Small intestine (tissue), 7 donors: ENCODE measurements around the gene IL12RB1. TPM values are rescaled to one million over a fixed set of nuclear protein-coding genes. Genes with fewer than 3 reads are reported as not detected.
A peak's percentile ranks its signal among the peaks of the same experiment; 100 is the strongest.
"Not testable (repeated sequence)": the region's sequence is repeated elsewhere in the genome, so short reads cannot be mapped to it uniquely, and the experiment has no call there.

Experiments
- DNase-seq, 2 donors: peaks; one replicate each; pipeline versions ENCODE4 v3.0.0 to v3.0.0-alpha.2; 2013
- FAIRE-seq: peaks from 2 replicates; lab custom pipeline; 2012; peaks lifted over from hg19 to GRCh38; lab: Jason Lieb, UNC
- H3K27ac ChIP-seq, 3 donors: one replicate each; pipeline ENCODE4 v1.5.1; 2013; ENCODE audit warnings: low read length in 2 of 3, mild to moderate bottlenecking in 2 of 3, control low read depth in 1 of 3, inconsistent platforms in 1 of 3, low read depth in 1 of 3, moderate library complexity in 1 of 3
- H3K27me3 ChIP-seq, 3 donors: one replicate each; pipeline ENCODE4 v1.6.1; 2013; ENCODE audit warnings: low read length in 3 of 3, inconsistent platforms in 1 of 3; ENCODE audit not compliant: control insufficient read depth in 3 of 3, insufficient read depth in 3 of 3
- H3K36me3 ChIP-seq, 3 donors: one replicate each; pipeline ENCODE4 v1.6.1; 2013; ENCODE audit warnings: low read length in 3 of 3, inconsistent platforms in 1 of 3, low read depth in 1 of 3, mild to moderate bottlenecking in 1 of 3, moderate library complexity in 1 of 3; ENCODE audit not compliant: control insufficient read depth in 3 of 3, insufficient read depth in 2 of 3
- H3K4me1 ChIP-seq, 3 donors: one replicate each; pipeline ENCODE4 v1.6.1; 2013; ENCODE audit warnings: low read length in 2 of 3, inconsistent platforms in 1 of 3, low read depth in 1 of 3, mild to moderate bottlenecking in 1 of 3, moderate library complexity in 1 of 3; ENCODE audit not compliant: control insufficient read depth in 3 of 3, insufficient read depth in 2 of 3
- H3K4me3 ChIP-seq, 3 donors: one replicate each; pipeline ENCODE4 v1.5.1; 2013; ENCODE audit warnings: low read length in 3 of 3, control low read depth in 1 of 3, inconsistent platforms in 1 of 3, low read depth in 1 of 3, mild to moderate bottlenecking in 1 of 3, moderate library complexity in 1 of 3
- H3K9me3 ChIP-seq, 2 donors: one replicate each; pipeline ENCODE4 v1.6.1; 2013; ENCODE audit warnings: low read depth in 1 of 2, low read length in 1 of 2; ENCODE audit not compliant: control insufficient read depth in 2 of 2, insufficient read depth in 1 of 2
- WGBS, 3 donors: extraction: QIAGEN DNeasy Blood & Tissue Kit; methylation state at CpG; one replicate each; pipeline ENCODE4 v1.1.7; 2013; 5-methylcytosine and 5-hydroxymethylcytosine counted together
- polyA plus RNA-seq, 4 donors: library from polyadenylated mRNA; stranded (reverse) in 3 of 4; unstranded in 1 of 4; fragments of 200-250 nt in 3 of 4; fragments of 120-200 nt in 1 of 4; gene quantifications; one replicate each; pipeline versions ENCODE4 v1.2.1 to v1.2.3, GENCODE V29; 2013
- donor health status: healthy with polysubstance abuse.
- donor health status: control.
- donor health status: control.
- donor health status: Bipolar disorder and iron deficiency.
- donor health status: healthy.

The IL12RB1 gene
- polyA plus RNA-seq, 4 donors: 0.81 to 2.4 (median 1.3) TPM

DNA sequence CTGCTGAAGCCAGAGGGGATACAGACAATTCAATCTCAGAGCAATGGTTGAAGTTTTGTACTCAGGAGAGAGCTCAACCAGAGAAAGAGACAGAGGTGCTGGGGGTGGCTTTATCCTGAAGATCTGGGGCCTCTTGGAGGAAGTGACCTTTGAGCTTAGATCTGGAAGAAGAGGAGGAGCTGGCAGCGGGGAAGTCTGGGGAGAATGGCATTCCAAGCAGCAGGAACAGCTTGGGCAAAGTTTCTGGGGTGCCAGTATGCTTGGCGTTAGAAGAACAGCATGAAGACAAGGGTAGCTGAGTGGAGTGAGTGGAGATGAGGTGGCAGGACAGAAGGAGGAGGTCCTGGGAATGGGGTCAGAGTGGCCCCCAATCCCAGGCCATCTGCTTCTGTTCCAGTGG lies 22.2 kb upstream of the IL12RB1 start:
- FAIRE-seq: no peak
- Histone ChIP-seq H3K4me3 (peak overlapping the region in 2 of 3 donors; percentile 78 to 85), H3K36me3 (peaks cover 0 to 34% (median 0%) of the 10 kb centered on the region in 3 donors), H3K9me3 (no peaks in the 10 kb centered on the region), H3K27me3 (no peaks in the 10 kb centered on the region), H3K4me1 (peaks cover 0 to 48% (median 0%) of the 10 kb centered on the region in 3 donors), H3K27ac (peak overlapping the region; percentile 91 to 98 (median 97))
- 8 to 55% (median 39%) methylated on average over 2 of the region's 2 CpGs for WGBS, 3 donors
- DNase-seq: peak; percentile 91 to 93

DNA sequence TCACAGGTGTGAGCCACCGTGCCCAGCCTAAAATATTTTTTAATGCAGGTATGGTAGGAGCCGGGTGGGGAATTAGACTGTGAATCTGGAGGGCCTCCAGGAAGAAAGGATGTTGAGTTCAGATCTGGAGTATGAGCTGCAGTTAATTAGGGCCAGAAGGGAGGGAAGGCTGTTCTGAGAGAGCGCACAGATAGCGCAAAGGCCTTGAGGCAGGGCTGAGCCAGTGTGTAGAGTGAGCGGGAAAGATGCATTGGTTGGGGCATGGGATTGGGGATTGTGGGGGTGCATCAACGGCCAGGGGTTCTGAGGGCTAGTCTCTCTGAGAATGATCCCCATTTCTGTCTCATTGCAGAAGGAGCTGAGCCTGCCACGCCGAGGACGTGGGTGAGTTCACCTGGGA lies 20.5 kb upstream of the IL12RB1 start:
- H3K9me3 ChIP-seq: no peaks in the 10 kb centered on the region
- DNase-seq (no peak), FAIRE-seq (no peak)
- H3K4me1 ChIP-seq: peaks cover 0 to 45% (median 0%) of the 10 kb centered on the region in 3 donors
- 91 to 95% (median 91%) methylated on average over 9 of the region's 9 CpGs for WGBS, 3 donors
- peaks cover 0 to 18% (median 0%) of the 10 kb centered on the region in 3 donors for H3K36me3 ChIP-seq
- no peak overlapping the region for H3K27ac ChIP-seq
- H3K27me3 ChIP-seq: no peaks in the 10 kb centered on the region
- H3K4me3 ChIP-seq: no peak overlapping the region

DNA sequence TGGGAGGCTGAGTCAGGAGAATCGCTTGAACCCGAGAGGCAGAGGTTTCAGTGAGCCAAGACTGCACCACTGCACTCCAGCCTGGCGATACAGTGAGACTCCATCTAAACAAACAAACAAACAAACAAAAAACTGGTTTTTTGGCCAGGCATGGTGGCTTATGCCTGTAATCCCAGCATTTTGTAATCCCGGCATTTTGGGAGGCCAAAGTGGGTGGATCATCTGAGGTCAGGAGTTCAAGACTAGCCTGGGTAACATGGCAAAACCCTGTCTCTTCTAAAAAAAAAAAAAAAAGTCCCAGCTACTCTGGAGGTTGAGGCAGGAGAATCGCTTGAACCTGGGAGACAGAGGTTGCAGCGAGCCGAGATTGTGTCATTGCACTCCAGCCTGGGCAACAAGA lies 18.5 kb upstream of the IL12RB1 start:
- FAIRE-seq, H3K27me3 ChIP-seq, H3K36me3 ChIP-seq, H3K9me3 ChIP-seq, DNase-seq, H3K4me3 ChIP-seq, H3K27ac ChIP-seq: not testable (repeated sequence)
- 71 to 85% (median 82%) methylated on average over 7 of the region's 7 CpGs for WGBS, 3 donors
- peaks cover 0 to 41% (median 0%) of the 10 kb centered on the region in 3 donors for H3K4me1 ChIP-seq

DNA sequence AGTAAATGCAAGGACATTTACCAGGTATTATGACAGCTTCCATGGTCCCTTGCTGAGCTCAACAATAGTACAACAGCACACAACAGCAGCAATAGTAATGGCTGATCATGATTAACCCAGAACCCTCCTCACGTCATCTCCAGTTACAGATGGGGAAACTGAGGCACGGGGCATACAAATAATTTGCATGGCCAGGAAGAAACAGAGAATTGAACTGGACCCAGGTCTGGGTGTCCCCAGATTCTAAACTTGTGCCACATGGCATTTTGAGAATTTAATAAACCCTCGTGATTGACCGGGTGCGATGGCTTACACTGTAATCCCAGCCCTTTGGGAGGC lies 18.0 kb upstream of the IL12RB1 start:
- no peak for DNase-seq
- FAIRE-seq: no peak
- Histone ChIP-seq H3K27ac (peak overlapping the region in 2 of 3 donors; percentile 59 to 70), H3K4me1 (peaks cover 0 to 42% (median 0%) of the 10 kb centered on the region in 3 donors), H3K27me3 (peaks cover 0 to 2% (median 0%) of the 10 kb centered on the region in 3 donors), H3K9me3 (no peaks in the 10 kb centered on the region), H3K36me3 (no peaks in the 10 kb centered on the region), H3K4me3 (peak overlapping the region in 2 of 3 donors; percentile 33 to 50)
- 61 to 71% (median 70%) methylated on average over 5 of the region's 5 CpGs for WGBS, 3 donors

DNA sequence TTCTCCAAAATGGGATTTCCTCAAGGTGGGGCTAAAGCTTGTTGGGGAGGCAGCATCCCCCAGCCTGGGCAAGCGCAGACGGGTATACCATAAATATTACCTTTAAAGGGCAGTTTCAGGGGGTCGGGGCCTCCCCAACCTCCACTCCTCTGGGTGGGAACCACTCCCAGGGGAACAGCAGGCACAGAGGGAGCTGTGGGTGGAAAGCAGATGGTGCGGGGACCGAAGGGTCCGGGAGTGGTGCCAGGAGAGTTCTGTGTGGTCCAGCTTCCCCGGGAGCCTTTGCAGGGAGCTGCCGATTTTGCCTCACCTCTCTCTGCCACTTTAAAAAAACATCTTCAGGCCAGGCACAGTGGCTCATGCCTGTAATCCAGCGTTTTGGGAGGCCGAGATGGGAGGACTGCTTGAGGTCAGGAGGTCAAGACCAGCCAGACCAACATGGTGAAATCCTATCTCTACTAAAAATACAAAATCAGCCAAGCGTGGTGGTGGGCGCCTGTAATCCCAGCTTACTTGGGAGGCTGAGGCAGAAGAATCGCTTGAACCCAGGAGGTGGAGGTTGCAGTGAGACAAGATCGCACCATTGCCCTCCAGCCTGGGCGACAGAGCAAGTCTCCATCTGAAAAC lies 16.3 kb upstream of the IL12RB1 start:
- DNase-seq: no peak

DNA sequence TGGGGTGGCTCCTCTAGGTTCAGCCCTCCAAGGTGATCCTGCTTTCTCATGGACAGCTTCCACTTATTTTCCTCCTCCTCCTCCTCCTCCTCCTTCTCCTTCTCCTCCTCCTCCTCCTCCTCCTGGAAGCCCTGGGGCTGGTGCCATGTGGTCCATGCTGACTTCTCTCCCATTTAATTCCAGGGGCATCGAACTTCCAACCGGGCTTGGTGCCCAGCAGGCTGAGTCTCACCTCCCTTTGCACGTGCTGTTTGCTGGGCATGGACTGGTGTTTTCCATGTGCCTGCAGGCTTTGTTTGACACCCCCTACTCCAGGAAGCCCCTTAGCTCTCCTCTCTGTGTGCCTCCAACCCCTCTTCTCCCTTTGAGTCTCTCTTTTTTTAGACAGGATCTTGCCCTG lies 14.5 kb upstream of the IL12RB1 start:
- Histone ChIP-seq H3K9me3 (no peaks in the 10 kb centered on the region), H3K27me3 (peaks cover 0 to 23% (median 0%) of the 10 kb centered on the region in 3 donors), H3K36me3 (no peaks in the 10 kb centered on the region), H3K27ac (no peak overlapping the region), H3K4me1 (peaks cover 0 to 34% (median 0%) of the 10 kb centered on the region in 3 donors), H3K4me3 (no peak overlapping the region)
- FAIRE-seq (no peak), DNase-seq (no peak)
- WGBS, 3 donors: 74 to 88% (median 82%) methylated on average over 3 of the region's 3 CpGs

More for the DNA sequence above, 16.3 kb upstream of the IL12RB1 start:
- Histone ChIP-seq H3K27ac (no peak overlapping the region), H3K9me3 (no peaks in the 10 kb centered on the region), H3K27me3 (peaks cover 0 to 20% (median 0%) of the 10 kb centered on the region in 3 donors), H3K4me3 (no peak overlapping the region), H3K36me3 (no peaks in the 10 kb centered on the region), H3K4me1 (peaks cover 0 to 43% (median 0%) of the 10 kb centered on the region in 3 donors)
- 76 to 85% (median 81%) methylated on average over 15 of the region's 15 CpGs for WGBS, 3 donors
- FAIRE-seq: no peak

DNA sequence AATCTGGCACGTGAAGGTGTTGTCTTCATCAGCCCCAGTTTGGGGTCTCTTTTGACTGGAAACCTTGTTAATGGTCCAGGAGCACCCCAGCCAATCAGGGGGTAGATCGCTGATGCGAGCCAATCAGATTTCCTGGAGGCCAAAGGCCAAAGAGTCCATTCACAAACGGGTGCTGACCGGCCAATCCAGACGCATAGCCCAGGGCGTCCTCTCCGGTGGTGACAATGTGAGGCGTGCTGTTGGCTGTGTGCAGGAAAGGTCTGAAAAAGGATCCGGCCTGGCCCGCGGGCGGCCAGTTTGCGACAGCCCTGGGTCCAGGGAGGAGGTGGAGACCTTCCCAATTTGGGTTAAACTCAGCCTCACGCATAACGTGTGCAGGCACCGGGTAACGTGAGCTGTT lies 14.0 kb upstream of the IL12RB1 start:
- WGBS, 3 donors: 44 to 73% (median 58%) methylated on average over 18 of the region's 18 CpGs
- H3K36me3 ChIP-seq: no peaks in the 10 kb centered on the region
- FAIRE-seq (no peak), DNase-seq (peak in 1 of 2 donors; percentile 46)
- H3K9me3 ChIP-seq: no peaks in the 10 kb centered on the region
- no peak overlapping the region for H3K4me3 ChIP-seq
- H3K27ac ChIP-seq: no peak overlapping the region
- H3K27me3 ChIP-seq: peaks cover 0 to 23% (median 0%) of the 10 kb centered on the region in 3 donors
- peaks cover 0 to 34% (median 0%) of the 10 kb centered on the region in 3 donors for H3K4me1 ChIP-seq

DNA sequence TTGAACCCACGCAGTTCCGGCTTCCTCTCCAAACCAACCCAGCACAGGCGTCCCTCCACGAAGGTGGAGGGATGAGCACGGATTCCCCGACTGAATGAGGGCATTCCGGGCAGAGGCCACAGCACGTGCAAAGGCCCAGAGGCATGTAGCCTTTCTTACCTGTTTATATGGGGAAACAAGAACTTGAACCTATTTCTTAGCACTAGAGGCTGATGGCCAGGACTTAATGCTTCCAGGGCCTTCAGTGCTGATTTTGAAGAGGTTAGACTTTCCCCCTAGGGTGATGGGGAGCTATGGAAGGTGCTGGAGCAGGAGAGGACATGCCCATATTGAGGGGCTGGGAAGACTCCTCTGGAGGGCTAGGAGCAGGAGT lies 12.9 kb upstream of the IL12RB1 start:
- no peak for DNase-seq
- 61 to 78% (median 61%) methylated on average over 8 of the region's 8 CpGs for WGBS, 3 donors

More for the DNA sequence above, 12.9 kb upstream of the IL12RB1 start:
- Histone ChIP-seq H3K27me3 (peaks cover 0 to 23% (median 0%) of the 10 kb centered on the region in 3 donors), H3K36me3 (no peaks in the 10 kb centered on the region), H3K27ac (no peak overlapping the region), H3K4me3 (no peak overlapping the region), H3K4me1 (peaks cover 0 to 30% (median 0%) of the 10 kb centered on the region in 3 donors), H3K9me3 (no peaks in the 10 kb centered on the region)
- no peak for FAIRE-seq
